ENCODE measurements around the gene RSU1.

DNA sequence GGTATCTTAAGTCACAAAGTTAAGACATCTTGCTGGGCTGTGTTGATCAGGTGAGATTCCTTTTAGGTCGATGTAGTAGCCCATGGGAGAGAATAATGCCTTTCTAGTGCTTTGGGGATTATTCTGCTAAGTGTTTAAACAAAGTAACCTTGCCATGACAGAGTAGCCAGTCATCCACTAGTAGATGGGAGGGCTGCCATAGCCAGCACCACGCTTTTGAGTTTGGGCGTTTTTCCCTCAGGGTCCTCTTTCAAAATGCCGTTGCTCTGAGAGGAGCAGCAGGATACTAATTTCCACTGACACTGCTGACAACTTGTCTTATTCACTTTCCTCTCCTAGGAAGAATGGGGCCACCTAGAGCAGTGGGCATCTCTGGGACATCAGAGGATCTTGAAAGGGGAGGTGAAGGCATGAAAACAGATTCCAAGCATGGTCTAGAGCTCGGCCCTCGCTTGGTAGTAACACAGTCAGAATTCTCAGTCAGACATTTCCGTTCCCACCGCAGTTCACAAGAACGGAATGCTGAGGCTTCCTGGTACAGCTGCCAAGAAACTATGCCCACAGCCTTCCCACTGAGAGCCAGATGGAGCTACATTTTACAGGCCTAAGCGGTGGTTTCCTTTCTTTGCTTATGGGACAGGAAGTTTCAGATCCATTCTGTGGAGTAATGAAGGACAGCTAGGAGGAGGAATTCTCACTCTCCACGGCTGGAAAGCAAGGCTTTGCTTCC, 15.3 kb upstream of the RSU1 start:
- TF ChIP-seq, protein P1, sequence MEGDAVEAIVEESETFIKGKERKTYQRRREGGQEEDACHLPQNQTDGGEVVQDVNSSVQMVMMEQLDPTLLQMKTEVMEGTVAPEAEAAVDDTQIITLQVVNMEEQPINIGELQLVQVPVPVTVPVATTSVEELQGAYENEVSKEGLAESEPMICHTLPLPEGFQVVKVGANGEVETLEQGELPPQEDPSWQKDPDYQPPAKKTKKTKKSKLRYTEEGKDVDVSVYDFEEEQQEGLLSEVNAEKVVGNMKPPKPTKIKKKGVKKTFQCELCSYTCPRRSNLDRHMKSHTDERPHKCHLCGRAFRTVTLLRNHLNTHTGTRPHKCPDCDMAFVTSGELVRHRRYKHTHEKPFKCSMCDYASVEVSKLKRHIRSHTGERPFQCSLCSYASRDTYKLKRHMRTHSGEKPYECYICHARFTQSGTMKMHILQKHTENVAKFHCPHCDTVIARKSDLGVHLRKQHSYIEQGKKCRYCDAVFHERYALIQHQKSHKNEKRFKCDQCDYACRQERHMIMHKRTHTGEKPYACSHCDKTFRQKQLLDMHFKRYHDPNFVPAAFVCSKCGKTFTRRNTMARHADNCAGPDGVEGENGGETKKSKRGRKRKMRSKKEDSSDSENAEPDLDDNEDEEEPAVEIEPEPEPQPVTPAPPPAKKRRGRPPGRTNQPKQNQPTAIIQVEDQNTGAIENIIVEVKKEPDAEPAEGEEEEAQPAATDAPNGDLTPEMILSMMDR (IDR thresholded peaks at IDR 0.05; ENCODE audit: borderline replicate concordance, extremely low read depth, low read length, poor library complexity, severe bottlenecking) = no peak
- no peak for TF ChIP-seq EZH2 (IDR thresholded peaks at IDR 0.05; ENCODE audit: borderline replicate concordance, low read depth, low read length, severe bottlenecking)
